Fibroblast of peridontal ligament (primary cell): ENCODE data around the gene CD58.

Experiments
- DNase-seq: peaks from one replicate; pipeline ENCODE4 v3.0.0-alpha.2; 2010; ENCODE audit errors: extremely low read depth

The CD58 gene

DNA sequence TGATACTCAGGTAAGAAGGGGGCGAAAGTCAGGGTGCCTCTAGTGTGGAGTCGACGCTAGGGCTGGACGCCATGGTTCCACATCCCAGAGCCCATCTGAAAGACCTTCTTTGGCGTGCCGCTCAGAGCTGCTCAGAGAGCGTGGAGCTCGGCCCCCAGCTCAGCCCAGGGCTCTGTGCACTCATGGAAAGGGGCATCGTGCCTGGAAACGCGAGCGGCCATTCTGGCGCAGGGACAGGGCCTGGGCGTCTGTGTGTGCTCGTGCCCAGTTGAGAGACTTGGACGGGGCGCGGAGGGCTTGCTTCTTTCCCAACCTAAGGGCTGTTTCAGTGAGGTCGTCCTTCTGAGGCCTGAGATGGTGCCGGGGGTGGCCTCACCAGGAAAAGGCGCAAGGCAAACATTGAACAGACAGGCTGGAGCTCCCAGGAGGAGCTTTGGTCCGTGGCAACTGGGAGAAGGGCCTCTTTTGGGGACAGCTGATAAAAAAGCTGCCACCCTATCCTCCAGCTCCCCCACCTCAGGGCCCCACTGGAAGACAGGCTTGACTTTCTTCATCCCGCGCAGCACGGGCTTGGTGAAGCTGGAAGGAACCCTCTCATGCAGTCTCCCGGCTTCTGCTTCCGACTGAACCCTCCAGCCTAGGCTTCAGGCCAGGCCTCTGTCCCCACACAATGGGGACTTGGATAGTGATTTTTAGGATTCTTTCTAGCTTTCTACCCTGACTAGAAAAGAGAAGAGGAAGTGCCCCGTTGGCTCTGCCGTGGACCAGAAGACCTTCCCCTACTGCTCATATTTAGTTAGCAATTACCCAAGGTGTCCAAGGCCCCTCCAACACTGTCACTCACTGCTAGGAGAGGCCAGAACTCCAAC lies 77.1 kb downstream of the CD58 start:
- no peak for DNase-seq

DNA sequence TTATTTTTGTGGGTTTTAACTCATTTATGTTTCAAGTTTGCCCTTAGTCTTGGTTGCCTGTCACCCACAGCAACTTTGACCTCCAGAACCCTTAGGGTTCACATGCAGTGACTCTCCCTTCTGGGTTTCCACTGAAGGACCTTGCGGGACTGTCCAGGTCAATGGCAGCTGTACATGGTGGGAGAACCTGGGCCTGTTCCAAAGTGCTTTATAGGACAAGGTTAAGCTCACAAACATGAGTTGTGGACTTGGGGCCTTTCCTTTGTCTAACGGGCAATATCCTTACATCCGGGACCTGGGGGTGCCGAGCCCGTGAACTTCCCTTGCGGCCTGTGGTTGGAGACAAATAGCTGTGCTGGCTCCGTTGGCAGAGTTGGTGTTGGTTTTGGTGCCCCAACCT lies 77.8 kb downstream of the CD58 start:
- no peak for DNase-seq

DNA sequence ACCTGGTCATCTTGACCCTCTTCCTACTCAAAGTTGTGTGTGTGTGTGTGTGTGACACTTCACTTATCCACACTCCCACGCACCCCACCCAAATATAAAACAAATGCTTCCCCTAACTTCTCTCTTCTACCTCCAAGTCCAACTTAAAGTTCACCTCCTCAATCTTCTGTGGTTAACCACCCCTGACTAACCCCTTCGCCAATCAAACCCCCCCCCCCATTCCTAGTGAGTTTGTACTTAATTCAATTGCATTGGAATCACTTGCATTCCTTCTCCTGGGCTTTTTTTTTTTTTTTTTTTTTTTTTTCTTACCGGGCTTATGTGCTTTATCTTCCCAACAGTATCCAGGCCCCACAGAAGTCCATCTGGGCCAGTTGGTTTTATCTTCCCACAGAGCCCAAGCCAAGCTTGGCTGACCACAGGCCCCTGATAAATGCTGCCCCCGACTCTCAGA lies 78.4 kb downstream of the CD58 start:
- DNase-seq, result no peak

DNA sequence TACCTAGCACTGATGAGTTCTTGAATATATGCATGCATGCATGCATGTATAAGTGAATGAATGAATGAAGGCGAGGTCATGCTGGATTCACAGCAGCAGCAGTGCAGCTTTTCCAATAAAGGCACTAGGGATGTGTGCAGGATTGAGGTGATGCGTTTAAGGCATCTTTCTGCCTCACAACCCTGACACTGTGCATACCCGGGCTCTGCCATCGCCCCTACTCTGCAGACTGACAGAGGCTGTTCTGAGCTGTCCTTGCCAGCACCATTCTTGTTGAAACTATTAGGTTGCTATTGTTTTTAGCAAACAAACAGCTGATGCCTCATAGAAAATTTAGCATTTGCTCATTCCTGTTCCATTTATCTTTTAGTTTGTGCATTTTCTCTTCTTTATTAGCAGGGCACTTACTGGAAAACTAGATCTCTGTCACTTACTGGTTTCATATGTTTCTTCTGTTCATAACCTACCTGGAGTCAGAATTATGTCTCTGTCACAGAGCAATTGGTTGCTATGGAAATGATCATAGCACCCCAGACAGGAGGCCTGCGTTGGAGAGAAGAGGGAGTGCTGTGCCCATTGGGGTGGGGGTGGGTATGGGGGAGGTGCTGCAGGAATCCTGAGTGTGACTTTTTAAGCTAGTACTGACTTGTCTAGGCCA lies 79.0 kb downstream of the CD58 start:
- no peak for DNase-seq

DNA sequence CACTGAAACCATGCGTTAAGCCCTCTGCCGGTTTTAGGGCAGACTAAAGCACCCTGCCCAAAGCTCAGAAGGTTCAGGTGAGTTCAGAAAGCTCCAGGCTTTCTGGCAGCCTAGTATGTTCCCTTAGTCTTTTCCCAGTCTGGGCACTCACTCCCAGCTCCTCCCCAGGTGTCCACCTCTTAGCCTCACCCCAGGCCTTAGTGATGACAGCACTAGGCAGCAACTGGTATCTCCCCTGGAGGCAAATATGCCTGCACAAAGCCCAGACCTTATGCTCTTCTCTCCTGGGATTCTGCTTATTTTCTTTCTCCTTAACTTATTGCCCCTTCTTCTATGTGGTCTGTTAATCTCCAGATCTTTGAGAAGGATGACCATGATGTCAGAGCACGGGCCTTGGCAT lies 80.2 kb downstream of the CD58 start:
- no peak for DNase-seq

DNA sequence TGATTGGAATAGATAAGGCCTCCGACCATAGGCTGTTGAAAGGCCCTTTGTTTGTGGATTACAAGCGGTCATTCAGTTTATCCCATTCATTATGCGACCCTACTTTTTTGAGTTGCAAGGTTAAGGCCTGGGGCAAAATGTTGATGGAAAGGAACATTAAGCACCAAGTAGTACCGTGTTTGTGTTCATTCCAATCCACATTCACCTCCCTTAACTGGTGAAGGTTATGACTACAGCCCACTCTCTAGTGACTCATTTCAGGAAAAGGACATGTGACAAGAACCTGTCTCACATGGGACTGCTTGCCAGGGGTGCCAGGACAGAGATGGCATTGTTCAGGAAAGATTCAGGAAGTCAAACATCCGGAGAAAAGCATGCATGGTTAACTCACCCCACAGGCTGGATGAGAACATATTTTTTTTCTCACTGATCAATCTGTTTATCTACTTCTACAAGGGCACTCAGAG lies 81.6 kb downstream of the CD58 start:
- DNase-seq, result no peak

DNA sequence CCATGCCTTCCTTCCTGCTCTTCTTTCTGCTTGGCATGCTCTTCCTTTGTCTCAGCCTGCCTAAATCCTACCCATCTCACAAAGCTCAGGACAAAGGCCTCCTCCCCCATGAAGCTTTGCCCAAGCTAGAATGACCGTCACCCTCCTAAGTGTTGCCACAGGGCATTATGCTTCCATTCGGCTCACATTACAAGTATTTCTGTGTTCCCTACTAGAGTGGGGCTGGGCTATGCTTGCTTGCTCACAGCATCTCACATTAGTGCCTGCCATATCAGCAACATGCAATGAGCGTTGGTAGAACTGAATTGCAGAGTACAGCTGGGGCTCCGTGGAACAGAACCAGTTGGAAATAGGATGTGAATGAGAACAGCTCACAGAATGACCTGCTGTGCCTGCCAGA lies 82.8 kb downstream of the CD58 start:
- DNase-seq, result no peak

DNA sequence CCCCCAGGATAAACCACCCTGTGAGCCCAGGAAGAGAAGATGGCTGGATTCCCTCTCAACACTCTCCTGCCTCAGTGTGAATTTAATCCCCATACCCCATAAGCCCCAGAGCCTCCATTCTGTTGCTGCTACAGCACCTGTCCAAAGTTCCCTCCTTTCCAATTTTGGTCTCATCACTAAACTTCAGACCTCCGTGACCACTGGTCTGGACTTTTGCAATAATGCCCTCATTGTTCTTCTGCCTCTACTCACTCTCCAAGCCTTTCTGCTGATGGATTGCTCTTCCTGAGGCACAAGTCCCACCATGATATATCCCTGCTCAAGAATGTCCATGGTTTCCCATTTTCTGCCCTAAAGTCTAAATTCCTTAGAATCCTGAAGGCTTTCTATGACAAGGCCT lies 83.2 kb downstream of the CD58 start:
- DNase-seq, result no peak

DNA sequence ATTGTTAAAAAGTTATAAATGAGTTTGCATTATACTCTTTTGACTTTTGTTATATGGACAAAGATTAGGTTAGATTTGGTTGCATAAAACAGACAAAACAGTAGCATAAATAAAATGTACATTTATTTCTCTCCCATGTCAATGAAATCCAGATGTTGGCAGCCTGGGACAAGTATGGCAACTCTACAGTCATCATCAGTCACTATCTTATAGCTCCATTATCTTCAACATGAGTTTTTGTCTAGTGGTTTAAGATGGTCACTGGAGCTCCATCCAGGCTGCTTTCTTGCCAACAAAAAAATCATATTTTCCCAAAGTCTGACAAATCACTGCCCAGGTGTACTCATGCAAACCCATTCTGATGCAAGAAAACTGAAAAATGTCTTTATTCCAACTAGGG lies 83.8 kb downstream of the CD58 start:
- no peak for DNase-seq

DNA sequence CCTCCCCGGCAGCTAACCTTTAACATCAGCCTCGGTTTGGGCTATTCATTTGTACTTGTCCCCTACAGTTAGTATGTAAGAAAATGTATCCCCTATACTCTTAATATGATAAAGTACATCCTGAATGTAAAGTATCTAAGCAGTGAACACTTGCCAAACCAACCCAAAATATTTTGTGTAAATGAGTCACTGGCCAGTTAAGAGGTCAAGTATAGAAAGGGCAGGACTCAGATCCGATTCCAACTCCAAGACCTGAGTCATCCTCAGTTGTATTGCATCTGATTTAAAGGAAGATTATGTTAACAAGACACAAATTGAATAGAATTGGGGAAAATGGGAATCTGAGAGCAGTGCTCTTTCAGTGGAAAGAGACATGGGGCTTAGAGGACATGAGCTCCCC lies 84.4 kb downstream of the CD58 start:
- DNase-seq, result peak; percentile 90

DNA sequence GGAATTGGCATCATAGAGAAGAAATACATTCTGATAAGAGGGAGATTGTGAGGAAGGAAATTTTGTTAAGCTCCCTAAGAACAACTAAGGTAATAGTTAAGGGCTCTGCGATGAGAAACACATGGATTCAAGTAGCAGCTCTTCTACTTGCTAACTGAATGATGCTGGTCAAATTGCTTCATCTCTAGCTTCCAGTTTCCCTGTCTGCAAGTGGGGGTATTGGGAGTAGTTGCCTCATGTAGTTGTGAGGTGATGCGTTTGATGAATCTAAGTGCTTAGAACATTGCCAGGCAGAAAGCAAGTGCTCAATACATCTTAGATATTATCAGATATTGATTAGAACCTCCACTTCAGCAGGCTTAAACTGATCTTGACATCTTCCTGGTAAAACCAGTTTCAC lies 84.8 kb downstream of the CD58 start:
- peak; percentile 80 for DNase-seq

DNA sequence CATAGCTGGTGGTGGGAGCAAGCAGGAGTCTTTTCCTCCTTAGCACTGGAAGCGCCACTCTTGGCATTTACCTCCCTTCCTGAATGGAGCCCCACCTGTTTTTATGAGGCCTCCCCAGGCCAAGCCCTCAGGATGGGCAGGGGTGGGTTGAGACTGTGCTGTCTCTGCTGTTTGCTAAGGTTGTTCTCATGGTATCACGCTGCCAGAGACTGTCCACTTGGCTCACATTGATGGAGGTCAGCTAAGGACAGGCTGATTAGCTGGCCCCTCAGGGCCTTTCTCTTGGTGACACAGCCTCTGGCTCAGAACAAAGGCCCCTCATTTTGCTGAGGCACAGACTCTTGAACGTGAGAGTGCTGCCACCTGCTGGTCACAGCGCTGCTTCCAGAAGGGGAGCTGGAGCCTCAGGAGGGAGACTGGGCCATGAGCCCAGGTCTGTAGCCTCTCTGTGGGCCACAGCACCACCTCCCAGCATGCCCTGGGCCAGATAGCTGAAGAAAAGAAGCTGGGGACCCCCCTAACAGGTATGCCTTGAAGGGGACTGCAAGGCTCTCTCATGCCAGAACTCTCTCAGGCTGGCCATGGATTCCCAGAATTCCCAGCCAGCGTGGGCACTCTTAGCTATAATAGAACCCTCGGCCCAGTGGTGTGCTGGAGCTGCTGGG lies 85.6 kb downstream of the CD58 start:
- DNase-seq, result peak; percentile 83

DNA sequence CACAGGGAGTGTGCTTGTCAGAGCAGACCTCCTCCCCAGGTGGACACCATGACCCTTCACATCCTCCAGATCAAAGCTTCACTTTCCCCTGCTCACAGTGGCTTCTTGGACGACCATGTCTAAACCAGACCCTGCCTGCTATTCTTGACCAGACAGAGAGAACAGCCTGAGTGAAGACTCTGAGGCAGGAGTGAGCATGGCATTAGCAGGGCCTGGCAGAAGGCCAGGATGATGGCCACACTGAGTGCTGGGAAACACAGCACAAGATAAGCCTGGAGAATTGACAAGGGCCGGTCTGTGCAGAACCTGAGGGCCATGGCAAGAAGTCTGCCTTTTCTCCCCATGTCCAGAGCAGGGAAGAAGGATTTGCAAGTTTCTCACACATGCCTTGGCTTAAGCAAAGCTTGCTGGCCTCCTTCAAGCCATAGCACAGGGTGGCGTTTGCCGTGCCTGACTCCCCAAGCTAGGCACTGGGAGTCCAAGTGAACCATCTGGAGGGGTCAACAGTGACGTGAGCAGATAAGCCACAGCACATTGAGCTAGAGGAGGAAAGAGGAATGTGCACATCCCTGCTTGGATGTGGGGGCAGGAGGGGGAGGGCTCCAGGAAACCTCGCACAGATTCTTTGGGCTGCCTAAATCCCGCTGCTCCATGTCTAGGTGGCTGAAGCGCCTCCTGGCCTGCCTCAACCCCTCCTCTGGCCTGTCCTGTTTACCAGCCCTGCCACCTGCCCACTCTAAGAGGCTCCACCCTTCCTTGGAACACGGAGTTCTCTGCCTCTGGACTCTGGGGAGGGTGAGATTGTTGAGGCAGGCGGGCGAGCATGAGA lies 87.1 kb downstream of the CD58 start:
- no peak for DNase-seq

DNA sequence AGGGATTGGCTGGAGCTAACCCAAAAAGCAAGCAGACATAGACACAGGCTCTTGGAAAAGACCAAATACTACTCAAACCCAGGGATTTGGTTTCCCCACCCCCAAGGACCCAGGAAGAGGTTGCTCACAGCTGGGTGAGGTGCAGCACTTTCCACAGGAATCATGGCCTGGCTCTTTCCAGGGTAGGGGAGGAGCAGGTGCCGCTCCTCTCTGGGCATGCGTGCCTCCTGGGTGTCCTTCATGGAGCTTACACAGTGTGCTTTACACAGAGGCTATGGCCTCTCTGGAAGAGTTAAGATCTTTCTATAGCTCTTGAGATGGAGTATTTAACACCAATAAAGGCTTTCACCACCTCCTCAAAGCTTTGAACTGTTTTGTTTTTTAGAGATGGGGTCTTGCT lies 88.3 kb downstream of the CD58 start:
- DNase-seq, result no peak

DNA sequence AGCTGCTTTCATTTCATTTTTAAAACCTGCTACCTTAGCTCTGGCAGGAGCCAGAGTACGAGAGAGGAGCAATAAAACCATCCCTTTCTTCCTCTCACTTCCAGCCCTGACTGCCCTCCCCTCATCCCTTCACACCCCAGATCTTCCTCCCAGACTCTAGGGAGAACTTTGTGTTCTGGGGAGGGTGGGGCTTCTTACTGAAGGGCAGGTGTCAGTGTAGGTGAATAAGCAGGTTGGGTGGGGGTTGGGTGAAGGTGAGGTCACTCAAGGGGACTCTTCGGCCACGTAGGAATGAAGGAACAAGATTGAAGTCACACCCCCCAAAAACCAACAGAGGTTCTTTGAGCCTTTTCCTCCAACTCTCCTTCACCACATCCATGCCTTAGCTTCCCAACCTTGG lies 88.9 kb downstream of the CD58 start:
- no peak for DNase-seq

DNA sequence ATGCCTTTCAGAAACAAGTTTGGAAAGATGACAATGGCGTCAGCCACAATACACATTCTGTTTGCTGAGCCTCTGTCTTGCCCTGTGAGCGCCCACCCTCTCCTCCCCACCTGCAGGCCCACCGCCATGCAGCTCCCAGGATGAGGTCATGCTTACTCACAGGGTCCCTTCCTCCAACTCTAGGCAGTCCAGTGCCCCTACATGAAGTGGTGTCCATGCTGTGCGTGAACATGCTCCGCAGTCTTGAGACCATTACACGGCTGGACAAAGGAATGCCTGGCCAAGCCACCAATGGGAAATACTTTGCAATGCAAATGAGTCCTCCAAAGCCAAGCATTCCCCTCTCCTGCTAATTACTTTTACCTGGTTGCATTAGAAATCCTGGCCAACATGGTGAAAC lies 92.2 kb downstream of the CD58 start:
- DNase-seq, result no peak

DNA sequence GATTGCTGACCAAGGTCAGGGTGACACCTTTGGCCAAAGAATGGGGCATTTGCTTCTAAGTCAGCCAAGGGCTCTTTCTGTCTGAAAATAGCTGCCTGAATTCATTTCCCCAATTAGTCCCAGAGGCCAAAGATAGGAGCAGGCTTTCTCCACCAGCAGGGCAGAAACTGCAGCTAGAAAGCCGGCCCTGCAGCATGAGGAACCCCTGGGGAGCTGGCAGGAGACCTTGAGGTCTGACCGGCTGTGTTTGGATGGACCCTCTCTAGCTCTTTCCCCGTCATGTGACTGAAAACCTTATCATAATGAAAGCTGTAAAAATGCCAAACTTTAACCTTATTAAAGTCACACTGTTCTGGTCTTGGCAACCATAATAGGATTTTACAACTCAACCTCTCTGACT lies 93.4 kb downstream of the CD58 start:
- DNase-seq, result no peak

DNA sequence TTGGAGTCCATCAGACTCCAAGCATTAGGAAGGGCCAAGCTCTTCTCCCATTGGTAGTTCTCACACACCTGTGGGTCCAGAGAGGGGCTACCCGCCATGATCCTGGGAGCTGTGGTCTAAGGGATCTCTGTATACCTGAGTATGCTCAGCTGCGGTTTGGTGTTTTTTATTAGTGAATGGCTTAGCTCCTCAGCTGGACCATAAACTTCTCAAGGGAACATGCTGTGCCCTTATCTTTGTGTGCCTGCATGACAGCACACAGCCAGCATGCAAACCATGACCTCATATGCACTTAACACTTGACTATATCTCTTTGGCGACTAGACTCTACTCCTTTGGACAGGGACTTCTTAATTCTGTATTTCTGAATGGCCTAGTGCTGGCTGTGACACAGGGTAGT lies 94.5 kb downstream of the CD58 start:
- no peak for DNase-seq

DNA sequence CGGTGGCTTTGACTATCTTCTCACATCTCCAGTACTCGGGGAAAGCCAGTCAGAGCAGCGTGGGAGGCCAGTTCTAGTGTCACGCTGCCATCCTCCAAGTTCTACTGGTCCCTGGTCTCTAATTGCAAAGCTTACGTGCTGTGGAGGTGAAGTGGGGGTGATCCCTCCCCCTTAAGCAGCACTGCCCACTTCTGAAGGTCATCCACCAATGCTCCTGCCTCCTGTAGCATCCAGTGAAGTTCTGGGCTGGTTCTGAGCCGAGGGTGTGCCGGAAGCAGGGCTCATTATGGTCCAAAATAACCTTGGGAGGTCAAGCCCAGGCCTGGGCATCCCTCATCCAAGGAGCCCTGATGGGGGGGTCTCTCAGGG lies 95.0 kb downstream of the CD58 start:
- no peak for DNase-seq

DNA sequence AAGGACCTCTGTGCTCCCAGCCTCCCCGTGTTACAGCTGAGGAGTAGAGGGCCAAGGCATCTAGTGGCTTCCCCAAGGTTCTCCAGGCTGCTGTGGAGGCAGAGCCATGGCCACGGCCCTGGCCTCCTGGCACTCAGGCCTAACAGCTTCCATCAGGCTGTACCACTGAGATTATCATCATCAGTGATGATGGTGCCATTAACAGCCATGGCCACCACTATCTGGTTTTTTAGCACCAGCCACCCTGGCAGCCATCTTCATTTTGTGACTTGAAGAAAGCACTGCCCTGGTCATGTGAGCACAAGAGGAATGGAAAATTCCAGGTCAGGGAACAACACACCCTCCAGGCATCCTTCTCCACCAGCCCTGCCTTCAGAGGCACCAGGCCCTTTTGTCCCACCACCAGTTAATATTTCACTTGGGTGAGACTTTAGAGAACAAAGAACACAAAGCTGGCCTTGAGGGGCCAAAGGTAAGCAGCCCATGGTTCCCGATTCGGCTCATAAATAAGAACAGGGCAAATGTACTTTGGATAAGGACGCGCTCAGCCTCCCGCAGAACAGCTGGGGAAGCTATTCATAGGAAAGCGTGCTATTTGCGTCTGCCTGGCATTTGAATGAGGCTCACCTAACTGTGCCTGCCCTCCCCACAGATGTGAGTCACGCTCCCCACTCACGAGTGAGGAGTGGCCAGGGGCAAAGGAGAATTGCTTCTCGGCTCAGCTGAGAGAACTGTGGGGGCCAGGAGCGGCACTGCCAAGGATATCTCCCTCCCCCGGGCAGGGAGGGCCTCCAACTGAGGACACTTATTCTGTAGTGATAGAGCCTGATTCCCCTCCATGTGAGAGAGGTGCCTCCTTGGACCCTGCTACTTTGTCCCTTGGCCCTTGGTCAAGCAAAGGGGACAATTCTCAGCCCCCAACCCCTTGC lies 95.6 kb downstream of the CD58 start:
- DNase-seq, result no peak

DNA sequence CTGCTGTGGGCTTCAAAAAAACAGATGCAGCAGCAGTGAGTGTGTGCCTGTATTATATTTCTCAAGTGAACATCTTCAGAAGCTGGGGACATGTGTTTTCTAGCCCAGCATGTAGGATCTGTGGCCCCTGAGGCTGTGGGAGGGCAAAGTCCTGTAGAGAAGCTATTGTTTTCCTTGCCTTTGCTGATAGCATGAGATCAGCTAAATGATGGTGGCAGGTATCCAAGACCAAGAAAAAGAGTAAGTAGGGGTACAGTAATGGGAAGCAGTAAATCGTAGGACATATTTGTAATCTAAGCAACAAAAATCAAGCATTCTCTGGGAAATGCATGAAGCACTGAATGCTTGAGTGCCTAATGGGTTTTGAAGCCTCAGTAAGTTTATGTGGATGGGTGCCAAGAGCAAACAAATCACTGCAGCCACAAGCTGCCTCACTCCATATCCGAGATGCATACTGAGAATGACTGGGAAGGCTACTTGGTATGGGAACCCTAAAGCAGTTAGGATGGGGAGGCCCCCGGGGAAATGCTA lies 98.3 kb downstream of the CD58 start:
- DNase-seq, result peak; percentile 47
